ENCODE data around the gene SCN1B. TPM values are rescaled to one million over a fixed set of nuclear protein-coding genes. Genes with fewer than 3 reads are reported as not detected.

The SCN1B gene
- 5.4 and 5.7 TPM in 2 replicates for total RNA-seq (2014; rRNA removed; shearing (Covaris generic))

GRCh38 chr19:35030257-35031071 is at the start of gene SCN1B:
SCN1B (plus strand) TSS chr19:35030470; CDS start chr19:35030821, 351 bp downstream.

GRCh38 chr19:34999498-35000337 is 30.6 kb upstream of the SCN1B start, which contains the start of gene GRAMD1A:
GRAMD1A (plus strand) TSS chr19:35000323; CDS start chr19:35000479, 156 bp downstream.

GRCh38 chr19:35041548-35042055 is 11.3 kb downstream of the SCN1B start, which contains the start of gene HPN:
HPN (plus strand) TSS chr19:35041721; CDS start chr19:35042507, 786 bp downstream.

Other genes starting within 250 kb of the SCN1B start
- gene ZNF30, start 103.6 kb upstream of the SCN1B start, total RNA-seq (2014; rRNA removed; shearing (Covaris generic)): 2.5 and 2.7 TPM in 2 replicates
- gene ZNF792, start 66.2 kb upstream of the SCN1B start, total RNA-seq (2014; rRNA removed; shearing (Covaris generic)): 1.6 and 1.9 TPM in 2 replicates
- 39.6 and 45.2 TPM in 2 replicates for gene GRAMD1A, start 30.1 kb upstream of the SCN1B start, total RNA-seq (2014; rRNA removed; shearing (Covaris generic))
- not detected in 2 replicates for gene HPN, start 11.3 kb downstream of the SCN1B start, total RNA-seq (2014; rRNA removed; shearing (Covaris generic))
- 49.6 and 65.0 TPM in 2 replicates for gene FXYD3, start 85.4 kb downstream of the SCN1B start, total RNA-seq (2014; rRNA removed; shearing (Covaris generic))
- gene LGI4, start 104.6 kb downstream of the SCN1B start, total RNA-seq (2014; rRNA removed; shearing (Covaris generic)): 0.64 and 3.0 TPM in 2 replicates
- gene FXYD1, start 108.4 kb downstream of the SCN1B start, total RNA-seq (2014; rRNA removed; shearing (Covaris generic)): 0.56 TPM in 1 of 2 replicates, not detected in the other
- gene FXYD7, start 112.8 kb downstream of the SCN1B start, total RNA-seq (2014; rRNA removed; shearing (Covaris generic)): 0.26 and 2.1 TPM in 2 replicates
- gene FXYD5, start 124.3 kb downstream of the SCN1B start, total RNA-seq (2014; rRNA removed; shearing (Covaris generic)): 143 and 156 TPM in 2 replicates
- not detected in 2 replicates for gene FAM187B, start 198.3 kb downstream of the SCN1B start, total RNA-seq (2014; rRNA removed; shearing (Covaris generic))
- gene LSR, start 218.5 kb downstream of the SCN1B start, total RNA-seq (2014; rRNA removed; shearing (Covaris generic)): 3.6 and 4.5 TPM in 2 replicates
- gene USF2, start 238.5 kb downstream of the SCN1B start, total RNA-seq (2014; rRNA removed; shearing (Covaris generic)): 160 and 166 TPM in 2 replicates

All from A375 (cell line).